ENCODE data around the gene ADORA1. TPM values are rescaled to one million over a fixed set of nuclear protein-coding genes. Genes with fewer than 3 reads are reported as not detected.

The ADORA1 gene
- polyA plus RNA-seq, 3 donors: 0.13 to 1.1 TPM; not detected in 1

GRCh38 chr1:203165800-203166161 is 38.3 kb downstream of the ADORA1 start:
- TF ChIP-seq, protein P1, sequence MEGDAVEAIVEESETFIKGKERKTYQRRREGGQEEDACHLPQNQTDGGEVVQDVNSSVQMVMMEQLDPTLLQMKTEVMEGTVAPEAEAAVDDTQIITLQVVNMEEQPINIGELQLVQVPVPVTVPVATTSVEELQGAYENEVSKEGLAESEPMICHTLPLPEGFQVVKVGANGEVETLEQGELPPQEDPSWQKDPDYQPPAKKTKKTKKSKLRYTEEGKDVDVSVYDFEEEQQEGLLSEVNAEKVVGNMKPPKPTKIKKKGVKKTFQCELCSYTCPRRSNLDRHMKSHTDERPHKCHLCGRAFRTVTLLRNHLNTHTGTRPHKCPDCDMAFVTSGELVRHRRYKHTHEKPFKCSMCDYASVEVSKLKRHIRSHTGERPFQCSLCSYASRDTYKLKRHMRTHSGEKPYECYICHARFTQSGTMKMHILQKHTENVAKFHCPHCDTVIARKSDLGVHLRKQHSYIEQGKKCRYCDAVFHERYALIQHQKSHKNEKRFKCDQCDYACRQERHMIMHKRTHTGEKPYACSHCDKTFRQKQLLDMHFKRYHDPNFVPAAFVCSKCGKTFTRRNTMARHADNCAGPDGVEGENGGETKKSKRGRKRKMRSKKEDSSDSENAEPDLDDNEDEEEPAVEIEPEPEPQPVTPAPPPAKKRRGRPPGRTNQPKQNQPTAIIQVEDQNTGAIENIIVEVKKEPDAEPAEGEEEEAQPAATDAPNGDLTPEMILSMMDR (IDR thresholded peaks at IDR 0.05): no peak
- Histone ChIP-seq H3K79me2 (ENCODE audit: insufficient read depth, low read length) (no peaks in the 10 kb centered on the region), H3K4me2 (replicated peaks; ENCODE audit: extremely low read depth, low read length, poor library complexity, severe bottlenecking) (no peak overlapping the region), H2AFZ (ENCODE audit: insufficient read depth, low read depth, low read length, poor library complexity, severe bottlenecking) (no peak overlapping the region), H3K9me3 (replicated peaks in 1 of 2; ENCODE audit: control insufficient read depth in 1 of 2, insufficient read depth in 1 of 2, low read length in 2 of 2) (no peaks in the 10 kb centered on the region), H3K4me3 (replicated peaks in 1 of 3; ENCODE audit: low read depth in 2 of 3, low read length in 3 of 3) (no peak overlapping the region), H3K9ac (ENCODE audit: insufficient read depth, low read length, poor library complexity, severe bottlenecking) (no peak overlapping the region), H3K4me1 (ENCODE audit: control insufficient read depth in 1 of 2, insufficient read depth in 2 of 2, low read length in 2 of 2) (peaks cover 13 to 21% of the 10 kb centered on the region in 2 donors), H3K36me3 (replicated peaks in 1 of 2; ENCODE audit: control insufficient read depth in 1 of 2, insufficient read depth in 2 of 2, low read length in 2 of 2) (no peaks in the 10 kb centered on the region), H3K27ac (ENCODE audit: low read depth in 1 of 2, low read length in 2 of 2) (no peak overlapping the region), H3K27me3 (ENCODE audit: control insufficient read depth in 2 of 2, insufficient read depth in 2 of 2, low read length in 2 of 2) (no peaks in the 10 kb centered on the region), H4K20me1 (ENCODE audit: insufficient read depth, low read length) (no peaks in the 10 kb centered on the region)
- Mint-ChIP-seq H3K36me3 (peaks cover 0 to 4% of the 10 kb centered on the region in 2 donors), H3K27me3 (ENCODE audit: low read depth in 3 of 3) (peaks cover 15 to 32% (median 24%) of the 10 kb centered on the region in 3 donors), H3K27ac (no peak overlapping the region), H3K9me3 (peaks cover 0 to 1% (median 0%) of the 10 kb centered on the region in 7 donors), H3K4me1 (peaks cover 37% of the 10 kb centered on the region), H3K4me3 (no peak overlapping the region)
- DNase-seq: no peak
- intact Hi-C loops (cut with micrococcal nuclease): no loop called here
- 96% methylated on average over 4 of the region's 8 CpGs for WGBS (ENCODE audit: insufficient coverage)

- no peaks in the 10 kb centered on the region for H3K79me2 ChIP-seq (ENCODE audit: insufficient read depth, low read length)
- no peaks in the 10 kb centered on the region for H3K9me3 ChIP-seq (replicated peaks in 1 of 2; ENCODE audit: control insufficient read depth in 1 of 2, insufficient read depth in 1 of 2, low read length in 2 of 2)
- H3K27me3 ChIP-seq (ENCODE audit: control insufficient read depth in 2 of 2, insufficient read depth in 2 of 2, low read length in 2 of 2): no peaks in the 10 kb centered on the region
- peaks cover 37% of the 10 kb centered on the region for H3K4me1 Mint-ChIP-seq
- H3K36me3 Mint-ChIP-seq: peaks cover 0 to 4% of the 10 kb centered on the region in 2 donors
- no peak overlapping the region for H3K27ac ChIP-seq (ENCODE audit: low read depth in 1 of 2, low read length in 2 of 2)
- no peak overlapping the region for H3K4me3 Mint-ChIP-seq
- no peaks in the 10 kb centered on the region for H4K20me1 ChIP-seq (ENCODE audit: insufficient read depth, low read length)
- H3K4me1 ChIP-seq (ENCODE audit: control insufficient read depth in 1 of 2, insufficient read depth in 2 of 2, low read length in 2 of 2): peaks cover 13 to 21% of the 10 kb centered on the region in 2 donors
- no peak for DNase-seq
- no peak overlapping the region for H3K4me3 ChIP-seq (replicated peaks in 1 of 3; ENCODE audit: low read depth in 2 of 3, low read length in 3 of 3)
- peak overlapping the region in 3 of 7 donors; percentile 33 to 60 (median 38) for H3K27ac Mint-ChIP-seq
- peaks cover 0 to 3% (median 0%) of the 10 kb centered on the region in 7 donors for H3K9me3 Mint-ChIP-seq
- peaks cover 17 to 28% (median 20%) of the 10 kb centered on the region in 3 donors for H3K27me3 Mint-ChIP-seq (ENCODE audit: low read depth in 3 of 3)
- H2AFZ ChIP-seq (ENCODE audit: insufficient read depth, low read depth, low read length, poor library complexity, severe bottlenecking): no peak overlapping the region
- H3K4me2 ChIP-seq (replicated peaks; ENCODE audit: extremely low read depth, low read length, poor library complexity, severe bottlenecking): no peak overlapping the region
- WGBS (ENCODE audit: insufficient coverage): 63% methylated on average over 13 of the region's 14 CpGs
- TF ChIP-seq, protein P1 (IDR thresholded peaks at IDR 0.05): no peak
- intact Hi-C loops (cut with micrococcal nuclease): no loop called here
- H3K9ac ChIP-seq (ENCODE audit: insufficient read depth, low read length, poor library complexity, severe bottlenecking): no peak overlapping the region
- no peaks in the 10 kb centered on the region for H3K36me3 ChIP-seq (replicated peaks in 1 of 2; ENCODE audit: control insufficient read depth in 1 of 2, insufficient read depth in 2 of 2, low read length in 2 of 2)
Measured at GRCh38 chr1:203166192-203166940, 38.8 kb downstream of the ADORA1 start.

Data from CD14-positive monocyte (primary cell).